Activated T-cell treated with anti-CD3 and anti-CD28 coated beads for 1 hour (primary cell): ENCODE results near the gene POU6F1.
"Not testable (repeated sequence)": the region's sequence is repeated elsewhere in the genome, so short reads cannot be mapped to it uniquely, and the experiment has no call there.

Source experiments
- DNase-seq: peaks from one replicate; pipeline ENCODE4 v3.0.0-alpha.2; 2020; ENCODE audit warnings: low read depth

Gene POU6F1

GRCh38 chr12:51227962-51228361, 10.1 kb upstream of the POU6F1 start:
- DNase-seq, result no peak

GRCh38 chr12:51227112-51227511, 9.2 kb upstream of the POU6F1 start:
- not testable (repeated sequence) for DNase-seq

GRCh38 chr12:51225771-51226170, 7.9 kb upstream of the POU6F1 start:
- DNase-seq, result no peak

- no peak for DNase-seq
Measured at GRCh38 chr12:51225234-51225633, 7.4 kb upstream of the POU6F1 start.

GRCh38 chr12:51224625-51225024, 6.8 kb upstream of the POU6F1 start:
- no peak for DNase-seq

GRCh38 chr12:51222461-51222860, 4.6 kb upstream of the POU6F1 start:
- DNase-seq, result no peak

GRCh38 chr12:51219857-51220256, 2.0 kb upstream of the POU6F1 start:
- not testable (repeated sequence) for DNase-seq

- no peak for DNase-seq
Measured at GRCh38 chr12:51219322-51219721, 1.5 kb upstream of the POU6F1 start.

- no peak for DNase-seq
Measured at GRCh38 chr12:51218607-51219161, 822 bp upstream of the POU6F1 start.

GRCh38 chr12:51217133-51217967, 512 bp downstream of the POU6F1 start:
- DNase-seq, result peak; percentile 48

GRCh38 chr12:51216642-51217041, 1.2 kb downstream of the POU6F1 start:
- DNase-seq, result no peak

- no peak for DNase-seq
Measured at GRCh38 chr12:51214895-51215294, 3.0 kb downstream of the POU6F1 start.

- DNase-seq, result no peak
Measured at GRCh38 chr12:51210690-51211395, 7.0 kb downstream of the POU6F1 start.

- DNase-seq, result no peak
Measured at GRCh38 chr12:51209259-51209658, 8.6 kb downstream of the POU6F1 start.

GRCh38 chr12:51208016-51208660, 9.7 kb downstream of the POU6F1 start:
- no peak for DNase-seq

- DNase-seq, result no peak
Measured at GRCh38 chr12:51205350-51205749, 12.5 kb downstream of the POU6F1 start.

GRCh38 chr12:51202718-51203117, 15.1 kb downstream of the POU6F1 start:
- DNase-seq, result no peak

GRCh38 chr12:51200806-51201205, 17.1 kb downstream of the POU6F1 start:
- no peak for DNase-seq

GRCh38 chr12:51200156-51200555, 17.7 kb downstream of the POU6F1 start:
- no peak for DNase-seq

GRCh38 chr12:51199366-51199945, 18.4 kb downstream of the POU6F1 start:
- no peak for DNase-seq

- no peak for DNase-seq
Measured at GRCh38 chr12:51198568-51199365, 19.1 kb downstream of the POU6F1 start.
